Epithelial cell of proximal tubule (primary cell): ENCODE data around the gene TMEM39A. TPM values are rescaled to one million over a fixed set of nuclear protein-coding genes. Genes with fewer than 3 reads are reported as not detected.
A peak's percentile ranks its signal among the peaks of the same experiment; 100 is the strongest.

Source experiments
- DNase-seq: peaks from one replicate; pipeline ENCODE4 v3.0.0-alpha.2; 2011; ENCODE audit warnings: low read depth
- H3K4me3 ChIP-seq: 2 replicates; pipeline ENCODE4 v1.5.1; 2011; ENCODE audit warnings: low read depth, mild to moderate bottlenecking, low read length
- CTCF ChIP-seq: conservative IDR thresholded peaks from 2 replicates; pipeline ENCODE4 v1.5.1; 2012; ENCODE audit warnings: low read depth, mild to moderate bottlenecking, low read length
- total RNA-seq: library from RNA; depleted of rRNA; stranded (reverse); fragments of >200 nt; gene quantifications from 2 replicates; pipeline ENCODE4 v1.2.3, GENCODE V29; 2015

The TMEM39A gene
- 17.4 and 28.2 TPM in 2 replicates for total RNA-seq

- H3K4me3 ChIP-seq: peak within 1 kb of the TSS; percentile 95
- TF ChIP-seq CTCF: no peak
- peak; percentile 64 for DNase-seq
Measured at GRCh38 chr3:119463171-119464169, at the start of gene TMEM39A. Gene TMEM39A, minus strand, starts transcription at chr3:119463615. Its CDS starts 1,541 bp downstream, at chr3:119462074.

- DNase-seq: no peak
Measured at GRCh38 chr3:119510690-119511089, 47.3 kb upstream of the TMEM39A start.

GRCh38 chr3:119508172-119508845 lies 44.9 kb upstream of the TMEM39A start:
- DNase-seq: no peak
- H3K4me3 ChIP-seq: no peak overlapping the region
- TF ChIP-seq CTCF: no peak

More at GRCh38 chr3:119510690-119511089, 47.3 kb upstream of the TMEM39A start:
- TF ChIP-seq CTCF: no peak
- H3K4me3 ChIP-seq: no peak overlapping the region

GRCh38 chr3:119507404-119507803 lies 44.0 kb upstream of the TMEM39A start:
- no peak for TF ChIP-seq CTCF
- DNase-seq: no peak
- H3K4me3 ChIP-seq: no peak overlapping the region

- TF ChIP-seq CTCF: no peak
- no peak overlapping the region for H3K4me3 ChIP-seq
- DNase-seq: no peak
Measured at GRCh38 chr3:119506631-119507030, 43.2 kb upstream of the TMEM39A start.

GRCh38 chr3:119500901-119501300 lies 37.5 kb upstream of the TMEM39A start:
- DNase-seq: no peak
- no peak overlapping the region for H3K4me3 ChIP-seq
- TF ChIP-seq CTCF: no peak
